Panc1 (cell line): ENCODE data around the gene C16orf78.

Experiments used
- CTCF ChIP-seq: fragments of 450-650 bp; IDR thresholded peaks from 2 replicates; pipeline ENCODE4 v1.5.1; 2017; ENCODE audit warnings: mild to moderate bottlenecking
- POLR2AphosphoS5 ChIP-seq: IDR thresholded peaks from 2 replicates; pipeline ENCODE4 v1.6.1; 2012; ENCODE audit warnings: mild to moderate bottlenecking, low read depth, low read length, moderate library complexity
- REST ChIP-seq, 2 experiments: IDR thresholded peaks; 2 replicates each; pipeline ENCODE4 v1.6.1; 2011 to 2012; ENCODE audit warnings: low read depth in 2 of 2, control low read depth in 1 of 2, low read length in 1 of 2, mild to moderate bottlenecking in 1 of 2, moderate library complexity in 1 of 2; ENCODE audit not compliant: insufficient read depth in 1 of 2
- SIN3A ChIP-seq: IDR thresholded peaks from 2 replicates; pipeline ENCODE4 v1.6.1; 2012; ENCODE audit warnings: low read depth, mild to moderate bottlenecking, low read length, moderate library complexity, borderline replicate concordance; ENCODE audit not compliant: insufficient read depth
- TCF7L2 ChIP-seq: IDR thresholded peaks from 2 replicates; pipeline ENCODE4 v1.6.1; 2011; ENCODE audit warnings: mild to moderate bottlenecking, low read depth, low read length, inconsistent platforms

- TF ChIP-seq CTCF: no peak
- TF ChIP-seq TCF7L2: no peak
- no peak for TF ChIP-seq POLR2AphosphoS5
- TF ChIP-seq REST (IDR thresholded peaks at IDR 0.05; ENCODE audit: insufficient read depth in 1 of 2, low read depth in 2 of 2, low read length in 1 of 2): no peak
- no peak for TF ChIP-seq SIN3A
Measured at GRCh38 chr16:49340466-49340865, 33.1 kb upstream of the C16orf78 start.
